Fibroblast of lung (primary cell): ENCODE results near the gene RNF10. TPM values are rescaled to one million over a fixed set of nuclear protein-coding genes. Genes with fewer than 3 reads are reported as not detected.

Experiments used
- DNase-seq, 2 donors: peaks; one replicate each; pipeline versions ENCODE4 v3.0.0 to v3.0.0-alpha.2; 2010; ENCODE audit warnings: low read depth in 2 of 2
- H2AFZ ChIP-seq: 2 replicates; pipeline ENCODE4 v1.5.1; 2012; ENCODE audit warnings: low read length, control low read depth, inconsistent platforms
- H3K27ac ChIP-seq: 2 replicates; pipeline ENCODE4 v1.5.1; 2011; ENCODE audit warnings: low read length, control low read depth; ENCODE audit not compliant: insufficient read depth
- H3K27me3 ChIP-seq: 2 replicates; pipeline ENCODE4 v1.5.1; 2011; ENCODE audit warnings: mild to moderate bottlenecking, low read length; ENCODE audit not compliant: control insufficient read depth, insufficient read depth
- H3K36me3 ChIP-seq: 2 replicates; pipeline ENCODE4 v1.5.1; 2011; ENCODE audit warnings: low read length; ENCODE audit not compliant: control insufficient read depth, insufficient read depth
- H3K4me1 ChIP-seq: 2 replicates; pipeline ENCODE4 v1.5.1; 2011; ENCODE audit warnings: low read length; ENCODE audit not compliant: control insufficient read depth, insufficient read depth; ENCODE audit errors: extremely low read depth
- H3K4me2 ChIP-seq: 2 replicates; pipeline ENCODE4 v1.5.1; 2011; ENCODE audit warnings: low read length, control low read depth; ENCODE audit not compliant: insufficient read depth; ENCODE audit errors: extremely low read depth
- H3K4me3 ChIP-seq, 4 experiments: fragments of 200-600 bp in 1 of 4; sonication (generic) in 1 of 4; replicated peaks in 1 of 4; 2 replicates each; pipeline ENCODE4 v1.5.1; 2011 to 2016; ENCODE audit warnings: low read length in 4 of 4, low read depth in 3 of 4, mild to moderate bottlenecking in 3 of 4, control low read depth in 2 of 4, inconsistent platforms in 1 of 4, mixed read lengths in 1 of 4; ENCODE audit not compliant: insufficient read depth in 1 of 4; ENCODE audit errors: control extremely low read depth in 1 of 4
- H3K79me2 ChIP-seq: 2 replicates; pipeline ENCODE4 v1.5.1; 2012; ENCODE audit warnings: mild to moderate bottlenecking, low read length, inconsistent platforms; ENCODE audit not compliant: control insufficient read depth, insufficient read depth
- H3K9ac ChIP-seq: 2 replicates; pipeline ENCODE4 v1.5.1; 2011; ENCODE audit warnings: mild to moderate bottlenecking, low read length, control low read depth; ENCODE audit not compliant: insufficient read depth
- H3K9me3 ChIP-seq: 2 replicates; pipeline ENCODE4 v1.5.1; 2012; ENCODE audit warnings: low read depth, low read length; ENCODE audit not compliant: control insufficient read depth, insufficient read depth
- H4K20me1 ChIP-seq: 2 replicates; pipeline ENCODE4 v1.5.1; 2011; ENCODE audit warnings: low read length; ENCODE audit not compliant: control insufficient read depth, insufficient read depth; ENCODE audit errors: extremely low read depth
- EZH2 ChIP-seq: IDR thresholded peaks from 2 replicates; pipeline ENCODE4 v1.5.1; 2012; ENCODE audit warnings: low read length, control low read depth, mild to moderate bottlenecking; ENCODE audit errors: missing control alignments
- polyA plus RNA-seq, 2 donors: library from polyadenylated mRNA; depleted of rRNA in 1 of 2; stranded (reverse) in 1 of 2; unstranded in 1 of 2; fragments of >200 nt; gene quantifications; 2 replicates each; pipeline ENCODE4 v1.2.1, GENCODE V29; 2011 to 2012; ENCODE audit warnings: missing spikeins in 1 of 2
- total RNA-seq: library from RNA; depleted of rRNA; stranded (reverse); fragments of >200 nt; gene quantifications from 2 replicates; pipeline ENCODE4 v1.2.1, GENCODE V29; 2014
- TF ChIP-seq, protein P1 (sequence below), 2 donors: IDR thresholded peaks in 1 of 2; conservative IDR thresholded peaks in 1 of 2; 1 replicate in 1 of 2; 2 replicates in 1 of 2; pipeline ENCODE4 v1.5.1; 2011 to 2012; ENCODE audit warnings: low read length in 2 of 2, control low read depth in 1 of 2, inconsistent platforms in 1 of 2, low read depth in 1 of 2, mild to moderate bottlenecking in 1 of 2

RNF10 gene
- total and polyA plus RNA-seq, 2 donors (not counting 1 experiment from before 2014, with no cell fraction given): 174 to 184 TPM

DNA sequence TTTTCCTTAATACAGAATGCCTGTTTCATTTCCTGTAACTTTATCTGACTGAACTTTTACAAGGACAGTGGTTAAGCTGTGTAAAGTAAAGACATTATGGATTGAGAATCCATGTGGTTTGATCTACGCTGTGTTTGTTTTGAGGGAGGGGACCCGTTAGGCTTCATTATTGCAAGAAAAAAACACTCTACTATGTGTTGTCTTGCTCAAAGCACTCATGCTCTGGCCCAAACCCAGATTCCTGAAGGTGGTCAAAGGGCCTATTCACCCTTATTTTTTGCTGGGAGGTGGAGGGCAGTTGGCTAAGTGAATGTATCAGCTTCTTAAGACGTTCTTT is 11.9 kb downstream of the RNF10 start:
- H3K79me2 ChIP-seq: peaks cover 73% of the 10 kb centered on the region
- peaks cover 9% of the 10 kb centered on the region for H3K36me3 ChIP-seq
- no peak overlapping the region for H3K9ac ChIP-seq
- H4K20me1 ChIP-seq: no peaks in the 10 kb centered on the region
- no peak for DNase-seq
- H3K4me2 ChIP-seq: no peak overlapping the region
- H3K4me3 ChIP-seq: no peak overlapping the region
- peaks cover 2% of the 10 kb centered on the region for H3K4me1 ChIP-seq
- no peaks in the 10 kb centered on the region for H3K27me3 ChIP-seq
- no peak overlapping the region for H2AFZ ChIP-seq
- no peaks in the 10 kb centered on the region for H3K9me3 ChIP-seq
- TF ChIP-seq, protein P1, sequence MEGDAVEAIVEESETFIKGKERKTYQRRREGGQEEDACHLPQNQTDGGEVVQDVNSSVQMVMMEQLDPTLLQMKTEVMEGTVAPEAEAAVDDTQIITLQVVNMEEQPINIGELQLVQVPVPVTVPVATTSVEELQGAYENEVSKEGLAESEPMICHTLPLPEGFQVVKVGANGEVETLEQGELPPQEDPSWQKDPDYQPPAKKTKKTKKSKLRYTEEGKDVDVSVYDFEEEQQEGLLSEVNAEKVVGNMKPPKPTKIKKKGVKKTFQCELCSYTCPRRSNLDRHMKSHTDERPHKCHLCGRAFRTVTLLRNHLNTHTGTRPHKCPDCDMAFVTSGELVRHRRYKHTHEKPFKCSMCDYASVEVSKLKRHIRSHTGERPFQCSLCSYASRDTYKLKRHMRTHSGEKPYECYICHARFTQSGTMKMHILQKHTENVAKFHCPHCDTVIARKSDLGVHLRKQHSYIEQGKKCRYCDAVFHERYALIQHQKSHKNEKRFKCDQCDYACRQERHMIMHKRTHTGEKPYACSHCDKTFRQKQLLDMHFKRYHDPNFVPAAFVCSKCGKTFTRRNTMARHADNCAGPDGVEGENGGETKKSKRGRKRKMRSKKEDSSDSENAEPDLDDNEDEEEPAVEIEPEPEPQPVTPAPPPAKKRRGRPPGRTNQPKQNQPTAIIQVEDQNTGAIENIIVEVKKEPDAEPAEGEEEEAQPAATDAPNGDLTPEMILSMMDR (conservative IDR thresholded peaks at IDR 0.05 in 1 of 2, IDR thresholded peaks at IDR 0.05 in 1 of 2; ENCODE audit: low read depth in 1 of 2, low read length in 2 of 2): no peak
- no peak for TF ChIP-seq EZH2
- H3K27ac ChIP-seq: no peak overlapping the region

DNA sequence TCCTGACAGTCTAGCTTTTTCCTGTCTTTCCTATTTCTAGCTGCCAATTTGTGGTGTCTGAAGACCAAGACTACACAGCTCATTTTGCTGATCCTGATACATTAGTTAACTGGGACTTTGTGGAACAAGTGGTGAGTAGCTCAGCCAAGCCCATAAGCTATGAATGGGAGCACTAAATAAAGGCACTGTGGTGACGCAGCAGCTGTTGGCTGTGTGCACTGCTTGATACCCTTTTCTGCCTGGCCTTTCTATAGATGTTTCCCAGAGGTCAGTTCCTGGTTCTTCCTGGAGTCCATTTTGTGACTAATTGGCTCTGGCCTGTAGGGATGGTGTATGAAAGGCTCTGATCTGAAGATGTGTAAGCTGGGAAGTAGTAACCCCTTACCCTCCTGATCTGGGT is 20.5 kb downstream of the RNF10 start:
- no peaks in the 10 kb centered on the region for H4K20me1 ChIP-seq
- no peak for DNase-seq
- H3K9ac ChIP-seq: no peak overlapping the region
- H3K27me3 ChIP-seq: no peaks in the 10 kb centered on the region
- peaks cover 11% of the 10 kb centered on the region for H3K79me2 ChIP-seq
- peaks cover 2% of the 10 kb centered on the region for H3K4me1 ChIP-seq
- TF ChIP-seq EZH2: no peak
- TF ChIP-seq, protein P1 (conservative IDR thresholded peaks at IDR 0.05 in 1 of 2, IDR thresholded peaks at IDR 0.05 in 1 of 2; ENCODE audit: low read depth in 1 of 2, low read length in 2 of 2): no peak
- H2AFZ ChIP-seq: no peak overlapping the region
- H3K27ac ChIP-seq: no peak overlapping the region
- no peak overlapping the region for H3K4me2 ChIP-seq
- peaks cover 9% of the 10 kb centered on the region for H3K36me3 ChIP-seq
- no peak overlapping the region for H3K4me3 ChIP-seq
- no peaks in the 10 kb centered on the region for H3K9me3 ChIP-seq

DNA sequence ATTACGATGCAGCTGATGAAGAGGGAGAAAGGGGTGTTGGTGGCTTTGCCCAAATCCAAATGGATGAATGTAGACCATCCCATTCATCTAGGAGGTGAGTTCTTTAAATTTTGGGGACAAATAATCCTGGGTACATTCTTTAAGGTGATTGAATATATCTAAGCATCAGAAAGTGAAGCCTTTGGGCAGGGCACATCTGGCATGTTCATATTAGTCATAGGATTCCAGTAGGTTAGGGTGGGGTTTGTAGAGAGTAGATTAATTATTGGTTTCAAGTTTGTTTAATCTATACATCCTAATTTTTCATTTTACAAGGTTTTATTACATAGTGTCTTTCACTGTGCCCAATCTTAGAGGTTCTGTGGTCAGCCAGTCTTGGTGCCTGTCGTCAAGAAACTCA is 23.4 kb downstream of the RNF10 start:
- H3K27me3 ChIP-seq: no peaks in the 10 kb centered on the region
- no peak overlapping the region for H3K9ac ChIP-seq
- peaks cover 10% of the 10 kb centered on the region for H3K36me3 ChIP-seq
- no peak overlapping the region for H3K27ac ChIP-seq
- H3K79me2 ChIP-seq: no peaks in the 10 kb centered on the region
- H3K4me2 ChIP-seq: no peak overlapping the region
- no peaks in the 10 kb centered on the region for H3K9me3 ChIP-seq
- no peaks in the 10 kb centered on the region for H3K4me1 ChIP-seq
- H3K4me3 ChIP-seq: no peak overlapping the region
- H2AFZ ChIP-seq: no peak overlapping the region
- no peak for DNase-seq
- no peaks in the 10 kb centered on the region for H4K20me1 ChIP-seq
- TF ChIP-seq EZH2: no peak
- TF ChIP-seq, protein P1 (conservative IDR thresholded peaks at IDR 0.05 in 1 of 2, IDR thresholded peaks at IDR 0.05 in 1 of 2; ENCODE audit: low read depth in 1 of 2, low read length in 2 of 2): no peak
